Forelimb muscle (tissue), 1 donor: Measurements from ENCODE around the gene CENPN. TPM values are rescaled to one million over a fixed set of nuclear protein-coding genes. Genes with fewer than 3 reads are reported as not detected.

Source experiments
- DNase-seq: peaks from one replicate; pipeline ENCODE4 v3.0.0-alpha.2; 2013; ENCODE audit warnings: low read depth
- polyA plus RNA-seq: library from polyadenylated mRNA; unstranded; fragments of 120-200 nt; gene quantifications from one replicate; pipeline ENCODE4 v1.2.1, GENCODE V29; 2013; ENCODE audit not compliant: insufficient read length

CENPN gene
- polyA plus RNA-seq, 1 donor, result 10.0 TPM

DNA sequence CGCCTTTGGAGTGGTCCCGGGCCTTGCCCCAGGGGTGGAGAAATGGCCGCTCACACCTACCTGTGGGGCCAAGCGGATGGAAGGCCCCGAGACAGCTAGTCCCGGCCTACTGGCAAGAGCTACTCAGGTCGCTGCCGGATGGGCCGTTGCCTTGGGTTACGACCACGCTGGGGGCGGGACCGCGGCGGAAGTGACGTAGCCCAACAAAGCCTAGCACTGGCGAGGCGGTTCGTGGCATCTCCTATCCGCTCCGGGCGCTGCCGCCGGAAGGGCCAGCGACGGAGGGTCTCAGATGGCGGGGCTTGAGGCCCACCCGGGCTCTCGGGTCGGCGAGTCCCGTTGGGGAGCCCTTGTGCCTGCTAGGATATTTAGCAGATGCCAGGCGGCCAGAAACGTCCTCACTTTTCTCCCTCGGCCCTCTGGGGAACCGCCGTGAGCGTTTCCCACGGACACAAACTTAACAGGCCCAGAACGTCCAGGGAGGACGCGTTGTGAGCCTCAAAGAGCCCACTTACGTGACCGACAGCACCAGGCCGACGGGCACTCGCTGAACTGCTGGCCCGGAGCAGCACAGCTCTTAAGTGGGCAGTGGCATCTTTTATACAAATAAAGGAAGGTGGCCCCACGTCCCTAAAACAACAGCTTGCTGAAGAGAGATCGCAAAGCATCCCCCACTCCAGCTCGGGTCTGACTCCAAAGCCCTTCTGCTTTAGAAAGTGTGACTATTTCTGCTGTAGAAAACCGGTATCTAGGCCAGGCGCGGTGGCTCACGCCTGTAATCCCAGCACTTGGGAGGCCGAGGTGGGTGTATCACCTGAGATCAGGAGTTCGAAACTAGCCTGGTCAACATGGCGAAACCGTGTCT, 70.3 kb downstream of the CENPN start, which contains the start of gene C16orf46:
TSS of gene C16orf46 (minus strand) at position 163 of the 865 bp plus-strand sequence. CDS start 13,283 bp downstream, outside the sequence.
- DNase-seq, result peak; percentile 77

DNA sequence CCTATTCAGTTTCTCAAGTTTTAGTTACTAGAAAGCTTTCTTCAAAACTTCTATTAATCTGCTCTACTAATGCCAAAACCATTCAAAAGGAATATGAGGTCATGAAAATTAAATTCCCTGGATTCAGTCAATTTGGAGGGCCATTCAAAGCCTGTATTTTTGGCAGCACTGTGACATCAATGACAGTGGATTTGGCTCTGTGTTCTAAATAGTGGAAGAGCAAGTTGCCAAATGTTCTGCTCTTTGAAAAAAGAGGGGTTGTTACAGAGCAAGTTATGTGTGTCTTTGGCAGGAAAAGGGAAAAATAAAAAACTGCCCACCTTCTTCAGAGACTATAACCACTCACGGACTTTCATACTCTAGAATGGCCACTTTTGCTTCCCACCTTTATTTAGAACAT, 73.2 kb downstream of the CENPN start:
- DNase-seq, result no peak

DNA sequence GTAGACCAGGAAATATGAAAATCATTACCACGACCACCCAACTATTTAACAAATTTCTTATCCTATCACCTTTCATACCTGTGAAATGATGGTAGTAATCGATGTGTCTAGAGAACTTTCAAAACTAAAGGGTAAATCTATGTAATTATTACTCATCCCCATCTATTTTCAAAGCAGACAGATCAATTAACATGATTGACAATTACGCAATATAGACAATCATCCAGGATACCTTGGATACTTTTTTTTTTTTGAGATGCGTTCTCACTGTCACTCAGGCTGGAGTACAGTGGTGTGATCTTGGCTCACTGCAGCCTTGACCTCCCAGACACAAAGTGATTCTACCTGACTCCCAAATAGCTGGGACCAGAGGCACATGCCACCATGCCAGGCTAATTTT, 74.0 kb downstream of the CENPN start:
- DNase-seq, result no peak

Other genes starting within 250 kb of the CENPN start
- 2.5 TPM for gene CDYL2, start 202.6 kb upstream of the CENPN start, polyA plus RNA-seq
- 35.4 TPM for gene CMC2, start 329 bp upstream of the CENPN start, polyA plus RNA-seq
- 28.2 TPM for gene ATMIN, start 28.6 kb downstream of the CENPN start, polyA plus RNA-seq
- 0.19 TPM for gene C16orf46, start 70.0 kb downstream of the CENPN start, polyA plus RNA-seq
- gene GCSH, start 89.2 kb downstream of the CENPN start, polyA plus RNA-seq, result 49.2 TPM
- gene BCO1, start 231.5 kb downstream of the CENPN start, polyA plus RNA-seq, result 0.05 TPM